OCI-LY3 (cell line): Measurements from ENCODE around the gene DPYD.

ENCODE experiments used
- EZH2phosphoT487 ChIP-seq: fragments of 200-600 bp; shearing (Covaris generic); IDR thresholded peaks from 2 replicates; pipeline ENCODE4 v1.6.1; 2018; ENCODE audit warnings: antibody characterized with exemption, mixed run types, low read depth
- TF ChIP-seq, protein P1 (sequence below): fragments of 200-600, 300-600 bp; sonication (generic); IDR thresholded peaks from 2 replicates; pipeline ENCODE4 v1.5.1; 2014; ENCODE audit warnings: antibody characterized with exemption, low read length, low read depth

DNA sequence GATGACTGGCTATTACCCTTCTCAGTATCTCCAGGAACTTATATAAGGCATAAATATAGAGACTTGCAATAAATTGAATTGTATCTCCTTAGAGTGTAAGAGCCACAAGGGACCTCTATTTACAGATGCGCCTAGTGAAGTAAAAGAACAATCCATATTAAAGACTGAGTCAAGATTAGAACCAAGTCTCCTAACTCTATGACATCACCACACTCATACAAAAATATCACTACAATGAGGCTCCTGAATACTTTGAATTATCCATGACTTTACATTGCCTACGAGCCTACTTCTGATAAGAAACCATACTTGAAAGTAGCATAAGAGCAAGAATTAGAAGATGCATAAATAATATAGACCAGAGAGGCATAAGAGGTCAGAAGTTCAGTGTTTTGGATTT is 18.8 kb downstream of the DPYD start:
- TF ChIP-seq, protein P1, sequence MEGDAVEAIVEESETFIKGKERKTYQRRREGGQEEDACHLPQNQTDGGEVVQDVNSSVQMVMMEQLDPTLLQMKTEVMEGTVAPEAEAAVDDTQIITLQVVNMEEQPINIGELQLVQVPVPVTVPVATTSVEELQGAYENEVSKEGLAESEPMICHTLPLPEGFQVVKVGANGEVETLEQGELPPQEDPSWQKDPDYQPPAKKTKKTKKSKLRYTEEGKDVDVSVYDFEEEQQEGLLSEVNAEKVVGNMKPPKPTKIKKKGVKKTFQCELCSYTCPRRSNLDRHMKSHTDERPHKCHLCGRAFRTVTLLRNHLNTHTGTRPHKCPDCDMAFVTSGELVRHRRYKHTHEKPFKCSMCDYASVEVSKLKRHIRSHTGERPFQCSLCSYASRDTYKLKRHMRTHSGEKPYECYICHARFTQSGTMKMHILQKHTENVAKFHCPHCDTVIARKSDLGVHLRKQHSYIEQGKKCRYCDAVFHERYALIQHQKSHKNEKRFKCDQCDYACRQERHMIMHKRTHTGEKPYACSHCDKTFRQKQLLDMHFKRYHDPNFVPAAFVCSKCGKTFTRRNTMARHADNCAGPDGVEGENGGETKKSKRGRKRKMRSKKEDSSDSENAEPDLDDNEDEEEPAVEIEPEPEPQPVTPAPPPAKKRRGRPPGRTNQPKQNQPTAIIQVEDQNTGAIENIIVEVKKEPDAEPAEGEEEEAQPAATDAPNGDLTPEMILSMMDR, result no peak
- TF ChIP-seq EZH2phosphoT487, result no peak
